Keratinocyte (primary cell): Measurements from ENCODE around the gene ALS2. TPM values are rescaled to one million over a fixed set of nuclear protein-coding genes. Genes with fewer than 3 reads are reported as not detected.

Experiments
- DNase-seq: peaks from one replicate; pipeline ENCODE4 v3.0.0-alpha.2; 2011; ENCODE audit warnings: low read depth, missing footprints, low spot score
- FAIRE-seq: peaks from 2 replicates; lab custom pipeline; 2011; peaks lifted over from hg19 to GRCh38; lab: Jason Lieb, UNC
- H2AFZ ChIP-seq: 2 replicates; pipeline ENCODE4 v1.6.0; 2012; ENCODE audit warnings: low read length, control low read depth, inconsistent platforms; ENCODE audit not compliant: control insufficient read depth
- H3K27ac ChIP-seq: 2 replicates; pipeline ENCODE4 v1.5.1; 2011; ENCODE audit warnings: low read length; ENCODE audit not compliant: control insufficient read depth, insufficient read depth
- H3K27me3 ChIP-seq: 3 replicates; pipeline ENCODE4 v1.6.0; 2011; ENCODE audit warnings: low read length; ENCODE audit not compliant: control insufficient read depth, insufficient read depth; ENCODE audit errors: extremely low read depth
- H3K36me3 ChIP-seq, 2 experiments: 2 replicates in 1 of 2; 3 replicates in 1 of 2; pipeline ENCODE4 v1.5.1; 2011; ENCODE audit warnings: low read length in 2 of 2, mild to moderate bottlenecking in 1 of 2; ENCODE audit not compliant: control insufficient read depth in 2 of 2, insufficient read depth in 2 of 2; ENCODE audit errors: extremely low read depth in 1 of 2
- H3K4me1 ChIP-seq: 3 replicates; pipeline ENCODE4 v1.5.1; 2011; ENCODE audit warnings: low read length; ENCODE audit not compliant: control insufficient read depth, insufficient read depth; ENCODE audit errors: extremely low read depth
- H3K4me2 ChIP-seq: 3 replicates; pipeline ENCODE4 v1.6.0; 2011; ENCODE audit warnings: low read depth, low read length; ENCODE audit not compliant: control insufficient read depth, insufficient read depth; ENCODE audit errors: extremely low read depth
- H3K4me3 ChIP-seq, 3 experiments: fragments of 200-600 bp in 1 of 3; sonication (generic) in 1 of 3; 2 replicates in 2 of 3; 3 replicates in 1 of 3; pipeline ENCODE4 v1.5.1; 2011 to 2016; ENCODE audit warnings: low read length in 3 of 3, mild to moderate bottlenecking in 3 of 3, control low read depth in 2 of 3, inconsistent platforms in 1 of 3, low read depth in 1 of 3, mixed read lengths in 1 of 3, mixed run types in 1 of 3, moderate library complexity in 1 of 3; ENCODE audit not compliant: control insufficient read depth in 2 of 3, insufficient read depth in 2 of 3; ENCODE audit errors: extremely low read depth in 1 of 3
- H3K79me2 ChIP-seq: 2 replicates; pipeline ENCODE4 v1.6.0; 2012; ENCODE audit warnings: low read length; ENCODE audit not compliant: control insufficient read depth, insufficient read depth
- H3K9ac ChIP-seq: 3 replicates; pipeline ENCODE4 v1.6.0; 2011; ENCODE audit warnings: low read length; ENCODE audit not compliant: control insufficient read depth, insufficient read depth; ENCODE audit errors: extremely low read depth
- H3K9me1 ChIP-seq: 3 replicates; pipeline ENCODE4 v1.6.0; 2011; ENCODE audit warnings: low read length; ENCODE audit not compliant: control insufficient read depth, insufficient read depth; ENCODE audit errors: extremely low read depth
- H3K9me3 ChIP-seq: 2 replicates; pipeline ENCODE4 v1.5.1; 2012; ENCODE audit warnings: low read depth, low read length; ENCODE audit not compliant: control insufficient read depth
- H4K20me1 ChIP-seq: 3 replicates; pipeline ENCODE4 v1.6.0; 2011; ENCODE audit warnings: low read length; ENCODE audit not compliant: control insufficient read depth, insufficient read depth; ENCODE audit errors: extremely low read depth
- CTCF ChIP-seq, 3 experiments: IDR thresholded peaks in 1 of 3; conservative IDR thresholded peaks in 1 of 3; optimal IDR thresholded peaks in 1 of 3; 2 replicates in 2 of 3; 3 replicates in 1 of 3; pipeline versions ENCODE3 to v1.5.1; 2011; ENCODE audit warnings: low read length in 3 of 3, mild to moderate bottlenecking in 3 of 3, moderate library complexity in 2 of 3, control low read depth in 1 of 3, inconsistent platforms in 1 of 3; ENCODE audit not compliant: insufficient read depth in 2 of 3; ENCODE audit errors: extremely low read depth in 1 of 3
- EZH2 ChIP-seq: IDR thresholded peaks from one replicate; pipeline ENCODE4 v1.6.1; 2012; ENCODE audit warnings: inconsistent platforms, mild to moderate bottlenecking, low read length, moderate library complexity
- dilution Hi-C: fragments of 300-500 bp; cut with MboI; formaldehyde crosslinking; loops from one replicate; pipeline ENCODE4 v1.7.0; 2020; ENCODE audit warnings: low sequenced_read_pairs; ENCODE audit not compliant: extremely low pct_ligation_motif_present
- polyA plus RNA-seq, 5 experiments: library from polyadenylated mRNA; depleted of rRNA in 3 of 5; stranded (reverse) in 3 of 5; stranded (forward) in 1 of 5; unstranded in 1 of 5; fragments of >200 nt; gene quantifications; 1 replicate in 1 of 5; 2 replicates in 3 of 5; 3 replicates in 1 of 5; pipeline versions ENCODE4 v1.2.1 to v1.2.3, GENCODE V29; 2011 to 2012; ENCODE audit warnings: missing spikeins in 2 of 5, low read depth in 1 of 5, low replicate concordance in 1 of 5

Gene ALS2
- polyA plus RNA-seq, 1 donor (not counting 4 experiments of a cell fraction or from before 2014, with no cell fraction given): 25.8 TPM

DNA sequence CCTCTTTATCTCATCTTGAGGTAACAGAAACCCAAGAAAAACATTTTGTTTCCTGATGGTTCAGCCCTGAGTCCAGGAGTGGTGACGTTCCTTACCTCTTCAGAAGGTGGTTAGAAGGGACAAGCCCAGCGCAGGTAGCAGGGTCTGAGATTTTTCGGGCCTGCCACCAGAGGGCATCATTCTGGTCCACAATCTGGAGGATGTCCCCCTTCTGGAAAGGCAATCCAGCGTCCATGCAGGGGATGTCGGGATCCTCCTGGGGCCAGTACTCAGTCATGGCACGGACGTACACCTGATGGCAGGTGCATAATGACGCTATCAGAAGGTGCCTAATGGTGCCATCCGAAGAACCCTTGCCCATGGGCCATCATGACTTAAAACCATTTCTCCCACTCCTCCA is 100.0 kb downstream of the ALS2 start:
- no peak overlapping the region for H3K27ac ChIP-seq
- H3K27me3 ChIP-seq: no peaks in the 10 kb centered on the region
- H3K4me2 ChIP-seq: no peak overlapping the region
- H3K9me3 ChIP-seq: no peaks in the 10 kb centered on the region
- H2AFZ ChIP-seq: no peak overlapping the region
- no peaks in the 10 kb centered on the region for H3K4me1 ChIP-seq
- DNase-seq: no peak
- H4K20me1 ChIP-seq: no peaks in the 10 kb centered on the region
- no peaks in the 10 kb centered on the region for H3K36me3 ChIP-seq
- H3K9ac ChIP-seq: no peak overlapping the region
- no peaks in the 10 kb centered on the region for H3K79me2 ChIP-seq
- no peaks in the 10 kb centered on the region for H3K9me1 ChIP-seq
- H3K4me3 ChIP-seq: no peak overlapping the region
- TF ChIP-seq EZH2: no peak
- TF ChIP-seq CTCF (optimal IDR thresholded peaks at IDR 0.05 in 1 of 3, IDR thresholded peaks at IDR 0.05 in 1 of 3, conservative IDR thresholded peaks at IDR 0.05 in 1 of 3; ENCODE audit: extremely low read depth in 1 of 3, insufficient read depth in 2 of 3, low read length in 3 of 3): peak; percentile 52 to 73 (median 53)
- dilution Hi-C loops: no loop called here
- no peak for FAIRE-seq

- Histone ChIP-seq H3K79me2 (no peaks in the 10 kb centered on the region), H3K9me3 (no peaks in the 10 kb centered on the region), H3K4me1 (no peaks in the 10 kb centered on the region), H4K20me1 (no peaks in the 10 kb centered on the region), H3K9me1 (no peaks in the 10 kb centered on the region), H2AFZ (no peak overlapping the region), H3K9ac (no peak overlapping the region), H3K27me3 (no peaks in the 10 kb centered on the region), H3K4me2 (no peak overlapping the region), H3K36me3 (no peaks in the 10 kb centered on the region), H3K27ac (no peak overlapping the region), H3K4me3 (no peak overlapping the region)
- TF ChIP-seq CTCF (optimal IDR thresholded peaks at IDR 0.05 in 1 of 3, IDR thresholded peaks at IDR 0.05 in 1 of 3, conservative IDR thresholded peaks at IDR 0.05 in 1 of 3; ENCODE audit: extremely low read depth in 1 of 3, insufficient read depth in 2 of 3, low read length in 3 of 3): no peak
- no peak for TF ChIP-seq EZH2
- dilution Hi-C loops: no loop called here
- DNase-seq (no peak), FAIRE-seq (no peak)
Observed at GRCh38 chr2:201678401-201678800, 102.3 kb downstream of the ALS2 start.
